K562 (cell line): ENCODE data around the gene SIRPG.

Experiments used
- CTCF ChIP-seq, 3 experiments: IDR thresholded peaks in 2 of 3; conservative IDR thresholded peaks in 1 of 3; 2 replicates each; pipeline ENCODE4 v1.5.1; 2011 to 2012; ENCODE audit warnings: low read length in 3 of 3, mild to moderate bottlenecking in 3 of 3, control low read depth in 2 of 3, improper control_type of control experiment in 1 of 3, inconsistent platforms in 1 of 3, low read depth in 1 of 3, mixed read lengths in 1 of 3, moderate library complexity in 1 of 3; ENCODE audit not compliant: insufficient read depth in 2 of 3
- SPI1 ChIP-seq: IDR thresholded peaks from 2 replicates; pipeline ENCODE4 v1.6.1; 2011; ENCODE audit warnings: low read depth, low read length, control low read depth, borderline replicate concordance
- ZBTB49 ChIP-seq: sonication (generic); formaldehyde crosslinking; IDR thresholded peaks from 2 replicates; pipeline ENCODE4 v1.8.0; 2022; ENCODE audit warnings: missing genetic modification reagents, mild to moderate bottlenecking, borderline replicate concordance

DNA sequence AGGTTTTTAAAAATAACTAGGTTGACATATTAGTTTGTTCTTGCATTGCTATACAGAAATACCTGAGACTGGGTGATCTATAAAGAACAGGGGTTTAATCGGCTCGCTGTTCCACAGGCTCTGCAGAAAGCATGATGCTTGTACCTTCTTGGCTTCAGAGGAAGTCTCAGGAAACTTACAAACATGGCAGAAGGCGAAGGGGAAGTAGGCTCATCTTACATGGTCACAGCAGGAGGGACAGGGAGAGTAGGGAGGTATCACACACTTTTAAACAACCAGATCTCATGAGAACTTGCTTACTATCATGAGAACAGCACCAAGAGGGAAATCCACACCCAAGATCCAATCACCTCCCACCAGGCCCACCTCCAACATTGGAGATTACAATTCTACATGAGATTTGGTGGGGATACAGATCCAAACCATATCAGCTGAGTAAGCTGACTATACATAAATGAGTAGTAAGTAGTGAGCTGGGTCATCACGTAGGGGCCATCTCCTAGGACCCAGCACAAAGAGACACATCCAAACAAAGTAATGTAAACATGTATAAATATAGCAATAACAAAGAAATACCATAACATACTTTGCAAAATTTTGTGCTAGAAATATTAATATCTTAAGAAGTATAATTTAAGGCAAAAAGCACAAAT lies 31.4 kb upstream of the SIRPG start:
- TF ChIP-seq ZBTB49 (no peak), CTCF (IDR thresholded peaks at IDR 0.05 in 2 of 3, conservative IDR thresholded peaks at IDR 0.05 in 1 of 3; ENCODE audit: insufficient read depth in 2 of 3, low read depth in 1 of 3, low read length in 3 of 3) (no peak), SPI1 (no peak)
